Astrocyte (in vitro differentiated cells and primary cell): ENCODE results near the gene PPWD1. TPM values are rescaled to one million over a fixed set of nuclear protein-coding genes. Genes with fewer than 3 reads are reported as not detected.

Experiments used
- DNase-seq: peaks from one replicate; pipeline ENCODE4 v3.0.0-alpha.2; 2010; ENCODE audit warnings: low read depth
- FAIRE-seq: peaks from 2 replicates; lab custom pipeline; 2011; peaks lifted over from hg19 to GRCh38; lab: Jason Lieb, UNC
- H2AFZ ChIP-seq: 2 replicates; pipeline ENCODE4 v1.6.0; 2012; ENCODE audit warnings: low read depth, low read length, inconsistent platforms
- H3K27ac ChIP-seq: 2 replicates; pipeline ENCODE4 v1.5.1; 2011; ENCODE audit warnings: low read depth, low read length, inconsistent platforms
- H3K27me3 ChIP-seq: 2 replicates; pipeline ENCODE4 v1.6.0; 2011; ENCODE audit warnings: low read length, inconsistent platforms; ENCODE audit not compliant: insufficient read depth
- H3K36me3 ChIP-seq: 2 replicates; pipeline ENCODE4 v1.5.1; 2011; ENCODE audit warnings: low read length, inconsistent platforms; ENCODE audit not compliant: insufficient read depth
- H3K4me1 ChIP-seq: 2 replicates; pipeline ENCODE4 v1.5.1; 2011; ENCODE audit warnings: low read length, inconsistent platforms; ENCODE audit not compliant: insufficient read depth
- H3K4me2 ChIP-seq: 2 replicates; pipeline ENCODE4 v1.6.0; 2012; ENCODE audit warnings: low read length, inconsistent platforms
- H3K4me3 ChIP-seq: 2 replicates; pipeline ENCODE4 v1.5.1; 2011; ENCODE audit warnings: low read depth, mild to moderate bottlenecking, low read length, inconsistent platforms; ENCODE audit not compliant: insufficient read depth
- H3K79me2 ChIP-seq: 2 replicates; pipeline ENCODE4 v1.6.0; 2012; ENCODE audit warnings: mild to moderate bottlenecking, low read length, inconsistent platforms; ENCODE audit not compliant: insufficient read depth
- H3K9ac ChIP-seq: 2 replicates; pipeline ENCODE4 v1.6.0; 2012; ENCODE audit warnings: mild to moderate bottlenecking, low read length, inconsistent platforms
- H3K9me3 ChIP-seq: 2 replicates; pipeline ENCODE4 v1.5.1; 2012; ENCODE audit warnings: low read depth, mild to moderate bottlenecking, low read length, inconsistent platforms; ENCODE audit not compliant: insufficient read depth
- H4K20me1 ChIP-seq: 2 replicates; pipeline ENCODE4 v1.6.0; 2012; ENCODE audit warnings: low read length, inconsistent platforms; ENCODE audit not compliant: insufficient read depth
- H3K27ac Mint-ChIP-seq: one replicate; pipeline ENCODE4 v1.8.0; 2021; ENCODE audit warnings: mild to moderate bottlenecking, mixed read lengths; ENCODE audit not compliant: unreplicated experiment
- H3K27me3 Mint-ChIP-seq: one replicate; pipeline ENCODE4 v1.8.0; 2021; ENCODE audit warnings: low read depth, mixed read lengths; ENCODE audit not compliant: unreplicated experiment
- H3K36me3 Mint-ChIP-seq: one replicate; pipeline ENCODE4 v1.8.0; 2021; ENCODE audit warnings: low read depth, mixed read lengths; ENCODE audit not compliant: unreplicated experiment
- H3K4me1 Mint-ChIP-seq: one replicate; pipeline ENCODE4 v1.8.0; 2021; ENCODE audit warnings: low read depth, mixed read lengths; ENCODE audit not compliant: unreplicated experiment
- H3K4me3 Mint-ChIP-seq: one replicate; pipeline ENCODE4 v1.8.0; 2021; ENCODE audit warnings: mild to moderate bottlenecking, moderate library complexity, mixed read lengths; ENCODE audit not compliant: unreplicated experiment
- H3K9me3 Mint-ChIP-seq: one replicate; pipeline ENCODE4 v1.8.0; 2021; ENCODE audit warnings: mild to moderate bottlenecking, mixed read lengths; ENCODE audit not compliant: unreplicated experiment
- EZH2 ChIP-seq: IDR thresholded peaks from 2 replicates; pipeline ENCODE4 v1.6.1; 2012; ENCODE audit warnings: mild to moderate bottlenecking, low read length, inconsistent platforms; ENCODE audit not compliant: insufficient read depth
- total RNA-seq: library from RNA; stranded (reverse); gene quantifications from 2 replicates; pipeline ENCODE4 v1.2.1, GENCODE V29; 2021
- TF ChIP-seq, protein P1 (sequence below): IDR thresholded peaks from 2 replicates; pipeline ENCODE4 v1.5.1; 2011; ENCODE audit warnings: low read depth, mild to moderate bottlenecking, inconsistent platforms, low read length, moderate library complexity; ENCODE audit not compliant: insufficient read depth

PPWD1 gene
- total RNA-seq, 1 donor from 2014 or later: 20.4 TPM

DNA sequence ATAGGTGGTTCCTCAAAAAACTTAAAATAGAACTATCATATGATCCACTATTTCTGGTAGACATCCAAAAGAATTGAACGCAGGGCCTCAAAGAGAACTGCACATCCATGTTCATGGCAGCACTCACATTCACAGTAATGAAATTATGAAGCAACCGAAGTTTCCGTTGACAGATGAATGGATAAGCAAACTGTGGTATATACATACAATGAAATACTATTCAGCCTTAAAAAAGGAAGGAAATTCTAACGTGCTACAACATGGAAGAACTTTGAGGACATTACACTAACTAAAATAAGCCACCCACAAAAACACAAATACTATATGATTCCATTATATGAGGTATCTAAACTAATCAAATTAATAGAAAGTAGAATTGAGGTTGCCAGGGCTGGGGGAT, 18.6 kb upstream of the PPWD1 start:
- Histone ChIP-seq H3K36me3 (peaks cover 13% of the 10 kb centered on the region), H3K27me3 (no peaks in the 10 kb centered on the region), H2AFZ (no peak overlapping the region), H4K20me1 (no peaks in the 10 kb centered on the region), H3K4me1 (no peaks in the 10 kb centered on the region), H3K9ac (no peak overlapping the region), H3K27ac (no peak overlapping the region), H3K4me3 (no peak overlapping the region), H3K4me2 (no peak overlapping the region), H3K9me3 (no peaks in the 10 kb centered on the region), H3K79me2 (no peaks in the 10 kb centered on the region)
- Mint-ChIP-seq H3K27me3 (no peaks in the 10 kb centered on the region), H3K4me3 (no peak overlapping the region), H3K27ac (no peak overlapping the region), H3K4me1 (no peaks in the 10 kb centered on the region), H3K36me3 (peaks cover 3% of the 10 kb centered on the region), H3K9me3 (no peaks in the 10 kb centered on the region)
- FAIRE-seq (no peak), DNase-seq (no peak)
- TF ChIP-seq EZH2: no peak
- TF ChIP-seq, protein P1, sequence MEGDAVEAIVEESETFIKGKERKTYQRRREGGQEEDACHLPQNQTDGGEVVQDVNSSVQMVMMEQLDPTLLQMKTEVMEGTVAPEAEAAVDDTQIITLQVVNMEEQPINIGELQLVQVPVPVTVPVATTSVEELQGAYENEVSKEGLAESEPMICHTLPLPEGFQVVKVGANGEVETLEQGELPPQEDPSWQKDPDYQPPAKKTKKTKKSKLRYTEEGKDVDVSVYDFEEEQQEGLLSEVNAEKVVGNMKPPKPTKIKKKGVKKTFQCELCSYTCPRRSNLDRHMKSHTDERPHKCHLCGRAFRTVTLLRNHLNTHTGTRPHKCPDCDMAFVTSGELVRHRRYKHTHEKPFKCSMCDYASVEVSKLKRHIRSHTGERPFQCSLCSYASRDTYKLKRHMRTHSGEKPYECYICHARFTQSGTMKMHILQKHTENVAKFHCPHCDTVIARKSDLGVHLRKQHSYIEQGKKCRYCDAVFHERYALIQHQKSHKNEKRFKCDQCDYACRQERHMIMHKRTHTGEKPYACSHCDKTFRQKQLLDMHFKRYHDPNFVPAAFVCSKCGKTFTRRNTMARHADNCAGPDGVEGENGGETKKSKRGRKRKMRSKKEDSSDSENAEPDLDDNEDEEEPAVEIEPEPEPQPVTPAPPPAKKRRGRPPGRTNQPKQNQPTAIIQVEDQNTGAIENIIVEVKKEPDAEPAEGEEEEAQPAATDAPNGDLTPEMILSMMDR: no peak

DNA sequence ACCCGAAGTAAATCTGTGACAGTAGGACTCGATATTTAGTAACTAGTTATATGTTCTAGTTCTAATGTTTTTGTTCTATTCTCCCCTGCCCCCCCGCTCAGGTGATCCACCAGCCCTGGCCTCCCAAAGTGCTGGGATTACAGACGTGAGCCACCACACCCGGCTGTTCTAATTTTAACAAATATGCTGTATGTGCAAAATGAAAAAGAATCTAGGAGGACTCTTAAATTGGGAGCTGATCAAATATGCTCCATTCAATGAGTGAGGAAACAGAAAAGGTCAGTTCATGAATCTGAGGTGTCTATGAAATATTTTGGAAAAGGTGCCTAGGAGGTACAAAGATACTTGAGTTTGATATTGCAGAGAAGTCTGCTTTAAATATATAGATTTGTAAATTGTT, 17.0 kb upstream of the PPWD1 start:
- Histone ChIP-seq H3K27me3 (no peaks in the 10 kb centered on the region), H3K9me3 (no peaks in the 10 kb centered on the region), H2AFZ (no peak overlapping the region), H3K4me2 (no peak overlapping the region), H3K4me3 (no peak overlapping the region), H3K4me1 (no peaks in the 10 kb centered on the region), H4K20me1 (no peaks in the 10 kb centered on the region), H3K27ac (no peak overlapping the region), H3K79me2 (no peaks in the 10 kb centered on the region), H3K9ac (no peak overlapping the region), H3K36me3 (peaks cover 15% of the 10 kb centered on the region)
- DNase-seq (no peak), FAIRE-seq (no peak)
- no peak overlapping the region for H3K27ac Mint-ChIP-seq
- no peaks in the 10 kb centered on the region for H3K27me3 Mint-ChIP-seq
- no peaks in the 10 kb centered on the region for H3K9me3 Mint-ChIP-seq
- H3K4me1 Mint-ChIP-seq: no peaks in the 10 kb centered on the region
- peaks cover 3% of the 10 kb centered on the region for H3K36me3 Mint-ChIP-seq
- TF ChIP-seq, protein P1: no peak
- no peak for TF ChIP-seq EZH2
- H3K4me3 Mint-ChIP-seq: no peak overlapping the region

DNA sequence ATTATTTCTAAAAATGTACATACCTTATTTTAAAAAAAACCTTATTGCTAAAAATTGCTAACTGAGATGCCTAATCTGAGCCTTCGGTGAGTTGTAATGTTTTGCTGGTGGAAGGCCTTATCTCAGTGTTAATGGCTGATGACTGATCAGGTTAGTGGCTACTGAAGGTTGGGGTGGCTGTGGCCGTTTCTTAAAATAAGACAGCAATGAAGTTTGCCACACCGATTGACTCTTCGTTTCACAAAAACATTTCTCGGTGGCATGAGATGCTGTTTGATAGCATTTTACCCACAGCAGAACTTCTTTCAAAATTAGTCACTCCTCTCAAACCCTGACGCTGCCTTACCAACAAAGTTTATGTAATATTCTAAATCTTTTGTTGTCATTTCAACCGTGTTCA, 14.8 kb upstream of the PPWD1 start:
- no peaks in the 10 kb centered on the region for H4K20me1 ChIP-seq
- H3K4me2 ChIP-seq: no peak overlapping the region
- TF ChIP-seq EZH2: no peak
- TF ChIP-seq, protein P1: no peak
- no peak for FAIRE-seq
- no peak overlapping the region for H2AFZ ChIP-seq
- no peak overlapping the region for H3K27ac Mint-ChIP-seq
- no peak overlapping the region for H3K4me3 Mint-ChIP-seq
- no peak overlapping the region for H3K9ac ChIP-seq
- H3K4me3 ChIP-seq: no peak overlapping the region
- H3K9me3 ChIP-seq: no peaks in the 10 kb centered on the region
- H3K4me1 ChIP-seq: no peaks in the 10 kb centered on the region
- no peaks in the 10 kb centered on the region for H3K9me3 Mint-ChIP-seq
- no peaks in the 10 kb centered on the region for H3K27me3 ChIP-seq
- H3K36me3 Mint-ChIP-seq: peaks cover 3% of the 10 kb centered on the region
- no peak overlapping the region for H3K27ac ChIP-seq
- H3K4me1 Mint-ChIP-seq: no peaks in the 10 kb centered on the region
- no peaks in the 10 kb centered on the region for H3K79me2 ChIP-seq
- no peak for DNase-seq
- peaks cover 15% of the 10 kb centered on the region for H3K36me3 ChIP-seq
- H3K27me3 Mint-ChIP-seq: no peaks in the 10 kb centered on the region
